T-helper 17 cell (primary cell): ENCODE data around the gene FAM136A. TPM values are rescaled to one million over a fixed set of nuclear protein-coding genes. Genes with fewer than 3 reads are reported as not detected.
"Not testable (repeated sequence)": the region's sequence is repeated elsewhere in the genome, so short reads cannot be mapped to it uniquely, and the experiment has no call there.

ENCODE experiments used
- ATAC-seq: fragments of 150-1000 bp; cut with Tn5 transposase; 2 replicates; pipeline ENCODE4 v1.10.0; 2021; ENCODE audit warnings: mild to moderate bottlenecking, moderate library complexity
- DNase-seq, 3 donors: peaks; one replicate each; pipeline versions ENCODE4 v3.0.0 to v3.0.0-alpha.2; 2020 to 2021
- H3K9me3 ChIP-seq: one replicate; pipeline ENCODE4 v1.7.0; 2013; ENCODE audit warnings: low read length, mild to moderate bottlenecking; ENCODE audit not compliant: control insufficient read depth, poor library complexity, severe bottlenecking
- H3K27ac Mint-ChIP-seq: one replicate; pipeline ENCODE4 v1.8.0; 2022; ENCODE audit warnings: mild to moderate bottlenecking, moderate library complexity, mixed read lengths
- H3K27me3 Mint-ChIP-seq: one replicate; pipeline ENCODE4 v1.8.0; 2022; ENCODE audit warnings: mixed read lengths
- H3K36me3 Mint-ChIP-seq: one replicate; pipeline ENCODE4 v1.8.0; 2022; ENCODE audit warnings: low read depth, mixed read lengths
- H3K4me1 Mint-ChIP-seq: one replicate; pipeline ENCODE4 v1.8.0; 2022; ENCODE audit warnings: mild to moderate bottlenecking, mixed read lengths
- H3K4me3 Mint-ChIP-seq: one replicate; pipeline ENCODE4 v1.8.0; 2022; ENCODE audit warnings: mild to moderate bottlenecking, moderate library complexity, mixed read lengths
- total RNA-seq, 4 donors: library from RNA in 2 of 4; stranded (reverse) in 2 of 4; gene quantifications; one replicate each; pipeline ENCODE4 v1.2.3 and lab custom pipeline; 2022 to 2026

FAM136A gene
- total RNA-seq, 2 donors from 2014 or later, result 15.5 to 30.6 TPM

DNA sequence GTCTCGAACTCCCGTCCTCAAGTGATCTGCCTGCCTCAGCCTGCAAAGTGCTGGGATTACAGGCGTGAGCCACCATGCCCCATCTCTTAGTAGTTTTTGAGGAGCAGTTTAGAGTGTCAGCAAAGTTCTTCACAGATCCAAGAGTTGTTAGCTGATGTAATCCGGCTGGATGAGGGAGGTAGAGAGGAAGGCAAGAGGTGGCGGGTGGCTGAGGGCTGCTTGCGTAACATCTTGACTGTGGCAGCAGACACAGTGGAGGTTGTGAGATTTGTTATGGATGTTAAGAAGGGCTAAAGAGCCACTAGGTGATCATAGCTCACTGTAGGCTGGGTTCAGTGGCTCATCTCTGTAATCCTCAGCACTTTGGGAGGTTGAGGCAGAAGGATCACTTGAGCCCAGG is 19.5 kb upstream of the FAM136A start:
- peaks cover 42% of the 10 kb centered on the region for H3K27me3 Mint-ChIP-seq
- ATAC-seq (no peak), DNase-seq (no peak)
- H3K4me3 Mint-ChIP-seq, result no peak overlapping the region
- no peak overlapping the region for H3K27ac Mint-ChIP-seq
- no peaks in the 10 kb centered on the region for H3K9me3 ChIP-seq
- H3K4me1 Mint-ChIP-seq, result peaks cover 9% of the 10 kb centered on the region
- peaks cover 4% of the 10 kb centered on the region for H3K36me3 Mint-ChIP-seq

GRCh38 chr2:70314640-70315039 is 12.8 kb upstream of the FAM136A start:
- ATAC-seq (no peak), DNase-seq (no peak)
- no peaks in the 10 kb centered on the region for H3K9me3 ChIP-seq
- Mint-ChIP-seq H3K36me3 (peaks cover under 1% of the 10 kb centered on the region), H3K27ac (no peak overlapping the region), H3K27me3 (peaks cover 30% of the 10 kb centered on the region), H3K4me3 (no peak overlapping the region), H3K4me1 (no peaks in the 10 kb centered on the region)

GRCh38 chr2:70312560-70312959 is 10.7 kb upstream of the FAM136A start:
- DNase-seq (no peak), ATAC-seq (no peak)
- peaks cover 23% of the 10 kb centered on the region for H3K27me3 Mint-ChIP-seq
- peaks cover 2% of the 10 kb centered on the region for H3K36me3 Mint-ChIP-seq
- no peaks in the 10 kb centered on the region for H3K9me3 ChIP-seq
- H3K27ac Mint-ChIP-seq, result no peak overlapping the region
- no peaks in the 10 kb centered on the region for H3K4me1 Mint-ChIP-seq
- H3K4me3 Mint-ChIP-seq, result no peak overlapping the region

GRCh38 chr2:70310899-70311298 is 9.0 kb upstream of the FAM136A start:
- Mint-ChIP-seq H3K4me1 (no peaks in the 10 kb centered on the region), H3K27ac (no peak overlapping the region), H3K27me3 (peaks cover 17% of the 10 kb centered on the region), H3K4me3 (no peak overlapping the region), H3K36me3 (peaks cover 2% of the 10 kb centered on the region)
- H3K9me3 ChIP-seq, result no peaks in the 10 kb centered on the region
- ATAC-seq, result no peak
- no peak for DNase-seq

- peaks cover 12% of the 10 kb centered on the region for H3K4me1 Mint-ChIP-seq
- ATAC-seq (no peak), DNase-seq (no peak)
Measured at GRCh38 chr2:70305531-70305930, 3.7 kb upstream of the FAM136A start.

GRCh38 chr2:70304498-70304897 is 2.6 kb upstream of the FAM136A start:
- peaks cover 2% of the 10 kb centered on the region for H3K27me3 Mint-ChIP-seq
- no peak overlapping the region for H3K27ac Mint-ChIP-seq
- H3K9me3 ChIP-seq, result no peaks in the 10 kb centered on the region
- peaks cover 12% of the 10 kb centered on the region for H3K4me1 Mint-ChIP-seq
- no peak for ATAC-seq
- DNase-seq, result no peak
- peaks cover under 1% of the 10 kb centered on the region for H3K36me3 Mint-ChIP-seq
- H3K4me3 Mint-ChIP-seq, result no peak overlapping the region

More at GRCh38 chr2:70305531-70305930, 3.7 kb upstream of the FAM136A start:
- Mint-ChIP-seq H3K36me3 (peaks cover 2% of the 10 kb centered on the region), H3K4me3 (no peak overlapping the region), H3K27me3 (peaks cover 10% of the 10 kb centered on the region), H3K27ac (no peak overlapping the region)
- no peaks in the 10 kb centered on the region for H3K9me3 ChIP-seq

GRCh38 chr2:70303186-70303585 is 1.3 kb upstream of the FAM136A start:
- Mint-ChIP-seq H3K27ac (peak overlapping the region; percentile 2), H3K4me3 (no peak overlapping the region), H3K4me1 (peaks cover 15% of the 10 kb centered on the region), H3K36me3 (peaks cover 6% of the 10 kb centered on the region), H3K27me3 (no peaks in the 10 kb centered on the region)
- H3K9me3 ChIP-seq, result no peaks in the 10 kb centered on the region
- no peak for ATAC-seq
- no peak for DNase-seq

GRCh38 chr2:70302195-70302546 is 304 bp upstream of the FAM136A start:
- Mint-ChIP-seq H3K4me1 (peaks cover 15% of the 10 kb centered on the region), H3K4me3 (peak overlapping the region; percentile 91)
- ATAC-seq, DNase-seq, H3K27me3 Mint-ChIP-seq, H3K36me3 Mint-ChIP-seq, H3K9me3 ChIP-seq, H3K27ac Mint-ChIP-seq: not testable (repeated sequence)

DNA sequence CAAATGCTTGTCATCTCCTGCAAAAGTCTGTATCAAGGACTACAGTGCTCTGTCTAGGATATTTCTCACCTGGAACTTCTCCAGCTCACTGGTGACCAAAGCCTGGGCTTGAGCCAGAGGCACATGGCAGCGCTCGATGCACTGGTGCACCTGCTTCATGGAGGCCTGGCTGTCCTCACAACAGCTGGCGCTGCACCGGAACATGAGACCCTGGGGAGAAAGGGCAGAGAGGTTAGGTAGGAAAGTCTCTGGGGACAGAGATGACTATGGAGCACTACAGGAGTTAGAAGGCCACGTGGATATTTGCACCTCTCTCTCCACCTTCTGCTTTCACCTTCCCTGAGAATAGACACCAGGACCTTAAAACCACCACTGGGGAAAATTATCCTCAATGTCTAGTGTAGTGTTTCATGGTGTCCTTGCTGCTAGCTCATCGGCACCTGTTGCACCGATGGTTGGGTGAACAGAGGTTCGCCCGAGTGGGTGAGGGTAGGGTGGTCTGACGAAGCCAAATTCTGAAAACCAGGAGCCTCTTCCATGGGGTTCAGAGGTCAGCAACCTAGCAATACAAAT is 1.0 kb downstream of the FAM136A start:
- H3K4me1 Mint-ChIP-seq, result peaks cover 15% of the 10 kb centered on the region
- peak overlapping the region; percentile 84 for H3K27ac Mint-ChIP-seq
- DNase-seq (no peak), ATAC-seq (no peak)
- H3K4me3 Mint-ChIP-seq, result peak overlapping the region; percentile 91
- peaks cover 6% of the 10 kb centered on the region for H3K36me3 Mint-ChIP-seq
- H3K27me3 Mint-ChIP-seq, result no peaks in the 10 kb centered on the region
- H3K9me3 ChIP-seq, result no peaks in the 10 kb centered on the region

GRCh38 chr2:70297828-70298227 is 4.0 kb downstream of the FAM136A start:
- not testable (repeated sequence) for H3K27ac Mint-ChIP-seq, DNase-seq

GRCh38 chr2:70283500-70284191 is 18.2 kb downstream of the FAM136A start:
- ATAC-seq (no peak), DNase-seq (no peak)
- H3K27ac Mint-ChIP-seq, result no peak overlapping the region
- no peaks in the 10 kb centered on the region for H3K27me3 Mint-ChIP-seq
- peaks cover 7% of the 10 kb centered on the region for H3K36me3 Mint-ChIP-seq
- H3K9me3 ChIP-seq, result no peaks in the 10 kb centered on the region
- H3K4me3 Mint-ChIP-seq, result peak overlapping the region; percentile 45
- H3K4me1 Mint-ChIP-seq, result peaks cover 19% of the 10 kb centered on the region

More at GRCh38 chr2:70297828-70298227, 4.0 kb downstream of the FAM136A start:
- H3K36me3 Mint-ChIP-seq, H3K27me3 Mint-ChIP-seq, H3K9me3 ChIP-seq, H3K4me3 Mint-ChIP-seq, ATAC-seq: not testable (repeated sequence)
- peaks cover 10% of the 10 kb centered on the region for H3K4me1 Mint-ChIP-seq

DNA sequence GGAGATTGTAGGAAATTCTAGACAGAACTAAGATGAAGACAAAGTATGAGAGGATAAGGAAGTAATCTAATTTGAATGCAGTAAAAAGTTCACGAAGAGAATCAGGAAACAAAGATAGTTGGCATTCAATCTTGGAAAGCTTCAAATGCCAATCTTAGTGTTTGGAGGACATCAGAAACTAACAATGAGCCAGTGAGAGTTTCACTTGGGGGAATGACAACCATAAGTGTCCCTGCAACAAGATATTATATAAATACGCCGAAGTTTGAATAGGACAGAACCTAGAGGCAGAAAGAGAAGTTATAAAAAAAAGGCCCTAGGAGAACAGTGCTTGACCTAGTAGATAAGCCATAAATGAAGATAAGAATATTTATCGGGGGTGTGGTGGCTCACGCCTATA is 19.4 kb downstream of the FAM136A start:
- H3K9me3 ChIP-seq, result no peaks in the 10 kb centered on the region
- Mint-ChIP-seq H3K27me3 (no peaks in the 10 kb centered on the region), H3K36me3 (peaks cover 7% of the 10 kb centered on the region), H3K4me1 (peaks cover 19% of the 10 kb centered on the region), H3K27ac (no peak overlapping the region), H3K4me3 (no peak overlapping the region)
- DNase-seq (no peak), ATAC-seq (no peak)

DNA sequence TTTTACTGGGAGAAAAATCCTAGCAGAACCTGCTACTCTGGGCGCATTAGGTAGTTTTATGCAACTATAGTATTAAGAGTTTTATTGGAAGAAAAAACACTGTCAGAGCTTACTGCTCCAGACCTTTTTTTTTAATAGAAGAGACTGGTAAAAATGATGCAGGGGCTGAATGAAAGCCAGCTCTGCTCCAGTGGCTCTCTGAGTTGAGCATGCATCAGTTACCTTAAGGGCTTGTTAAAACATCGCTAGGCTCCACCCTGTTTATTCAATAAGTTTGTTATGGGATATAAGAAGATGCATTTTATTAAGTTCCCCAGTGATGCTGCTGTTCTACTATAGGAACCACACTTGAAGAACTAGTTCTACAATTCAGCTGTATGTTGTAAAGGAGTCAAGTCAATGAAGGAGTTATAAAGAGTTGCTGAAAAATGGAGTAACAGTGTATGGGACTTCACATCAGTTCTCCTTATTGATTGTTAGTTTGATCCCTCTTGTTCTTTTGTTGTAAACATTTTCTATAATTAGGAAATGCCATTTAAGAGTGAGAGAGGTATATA is 21.5 kb downstream of the FAM136A start:
- peaks cover 12% of the 10 kb centered on the region for H3K4me1 Mint-ChIP-seq
- H3K4me3 Mint-ChIP-seq, result no peak overlapping the region
- H3K27me3 Mint-ChIP-seq, result no peaks in the 10 kb centered on the region
- peak overlapping the region; percentile 37 for H3K27ac Mint-ChIP-seq
- H3K36me3 Mint-ChIP-seq, result peaks cover 8% of the 10 kb centered on the region
- no peaks in the 10 kb centered on the region for H3K9me3 ChIP-seq
- ATAC-seq (no peak), DNase-seq (no peak)

GRCh38 chr2:70270323-70270722 is 31.5 kb downstream of the FAM136A start:
- Mint-ChIP-seq H3K4me3 (no peak overlapping the region), H3K36me3 (peaks cover 12% of the 10 kb centered on the region), H3K27ac (peak overlapping the region; percentile 57), H3K4me1 (peaks cover 24% of the 10 kb centered on the region), H3K27me3 (no peaks in the 10 kb centered on the region)
- ATAC-seq (no peak), DNase-seq (no peak)
- H3K9me3 ChIP-seq, result no peaks in the 10 kb centered on the region
